ENCODE measurements around the gene RCOR1.
"Not testable (repeated sequence)": the region's sequence is repeated elsewhere in the genome, so short reads cannot be mapped to it uniquely, and the experiment has no call there.

Gene RCOR1

DNA sequence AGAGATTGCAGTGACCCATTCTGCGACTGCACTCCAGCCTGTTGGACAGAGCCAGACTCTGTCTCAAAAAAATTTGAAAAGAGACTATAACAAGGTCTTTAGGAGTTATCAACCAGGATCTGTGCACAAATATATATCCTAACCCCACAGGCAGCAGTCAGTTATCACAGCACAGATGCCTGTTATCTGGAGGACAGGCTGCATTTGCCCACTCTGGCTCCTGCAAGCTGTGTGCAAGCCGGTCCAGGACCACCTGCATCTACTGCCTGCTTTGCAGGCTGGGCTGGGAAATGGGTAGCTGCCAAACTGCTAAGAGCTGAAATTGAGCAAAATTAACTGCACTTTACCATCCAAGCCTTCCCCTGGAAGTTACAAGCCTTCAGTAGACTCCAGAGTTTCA lies 21.4 kb upstream of the RCOR1 start:
- DNase-seq (ENCODE audit: low read depth): no peak

DNA sequence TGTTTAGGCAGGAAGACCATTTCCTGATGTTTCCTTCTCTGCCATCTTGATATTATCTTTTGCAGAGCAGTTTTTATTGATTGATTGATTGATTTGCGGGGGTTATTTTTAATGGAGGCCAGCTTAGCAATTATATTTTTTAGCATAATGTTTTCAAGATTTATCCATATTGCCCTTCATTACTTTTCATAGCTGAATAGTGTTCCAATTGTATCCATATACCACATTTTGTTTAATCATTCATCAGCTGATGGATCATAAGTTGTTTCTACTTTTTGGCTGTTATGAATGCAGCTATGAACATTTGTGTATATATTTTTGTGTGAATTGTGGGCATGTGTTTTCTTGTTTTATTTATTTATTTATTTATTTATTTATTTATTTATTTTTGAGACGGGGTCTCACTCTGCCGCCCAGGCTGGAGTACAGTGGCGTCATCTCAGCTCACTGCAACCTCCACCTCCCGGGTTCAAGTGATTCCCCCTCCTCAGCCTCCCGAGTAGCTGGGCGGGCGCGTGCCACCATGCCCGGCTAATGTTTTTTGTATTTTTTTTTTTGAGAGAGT lies 20.9 kb upstream of the RCOR1 start:
- no peak for DNase-seq (ENCODE audit: low read depth)

DNA sequence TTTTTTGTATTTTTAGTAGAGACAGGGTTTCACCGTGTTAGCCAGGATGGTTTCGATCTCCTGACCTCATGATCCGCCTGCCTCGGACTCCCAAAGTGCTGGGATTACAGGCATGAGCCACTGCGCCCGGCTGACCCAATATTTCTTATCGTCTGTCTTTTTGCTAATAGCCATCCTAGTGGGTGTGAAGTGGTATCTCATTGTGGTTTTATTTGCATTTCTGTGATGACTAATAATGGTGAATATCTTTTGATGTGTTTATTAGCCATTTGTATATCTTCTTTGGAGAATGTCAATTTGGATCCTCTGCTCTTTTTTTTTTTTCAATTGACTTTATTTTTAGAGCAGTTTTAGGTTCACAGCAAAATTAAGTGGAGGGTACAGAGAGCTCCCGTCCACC lies 19.3 kb upstream of the RCOR1 start:
- DNase-seq (ENCODE audit: low read depth): not testable (repeated sequence)

GRCh38 chr14:102573591-102574046 lies 18.8 kb upstream of the RCOR1 start:
- no peak for DNase-seq (ENCODE audit: low read depth)

DNA sequence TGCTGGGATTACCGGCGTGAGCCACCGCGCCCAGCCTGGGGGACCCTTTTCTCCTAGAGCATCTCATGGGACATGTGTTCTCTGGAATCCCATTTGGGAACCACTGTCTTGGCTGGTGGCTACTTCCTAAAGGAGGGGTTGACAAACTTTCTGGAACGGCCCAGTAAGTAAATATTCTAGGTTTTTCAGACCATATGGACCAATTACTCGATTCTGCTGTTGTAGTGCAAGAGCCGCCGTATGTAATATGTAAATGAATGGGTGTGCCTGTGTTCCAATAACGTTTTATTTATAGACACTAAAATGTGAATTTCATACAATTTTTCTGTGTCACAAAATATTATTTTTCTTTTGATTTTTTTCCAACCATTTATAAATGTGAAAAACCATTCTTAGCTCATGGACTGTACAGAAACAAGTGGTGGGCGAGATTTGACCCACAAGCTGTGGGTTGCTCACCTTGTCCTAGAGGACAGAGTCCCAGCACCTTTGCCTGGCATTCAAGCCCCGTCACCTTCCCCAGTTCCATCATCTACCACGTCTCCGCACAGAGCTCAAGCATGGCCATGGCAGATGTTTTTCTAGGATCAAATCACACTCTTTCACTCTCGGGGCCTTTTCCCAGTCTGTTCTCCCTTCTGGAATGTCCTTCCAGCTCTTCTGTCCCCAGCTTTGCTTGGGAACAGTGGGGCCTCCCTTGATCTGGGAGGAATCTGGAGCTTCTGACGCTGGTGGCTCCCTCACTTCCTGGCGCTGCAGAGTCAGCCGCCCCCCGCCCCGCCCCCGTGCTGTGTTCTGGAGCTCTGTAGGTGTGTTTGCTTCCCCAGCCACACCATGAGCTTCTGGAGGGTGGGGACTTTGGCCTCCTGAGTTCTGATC lies 17.9 kb upstream of the RCOR1 start:
- no peak for DNase-seq (ENCODE audit: low read depth)

DNA sequence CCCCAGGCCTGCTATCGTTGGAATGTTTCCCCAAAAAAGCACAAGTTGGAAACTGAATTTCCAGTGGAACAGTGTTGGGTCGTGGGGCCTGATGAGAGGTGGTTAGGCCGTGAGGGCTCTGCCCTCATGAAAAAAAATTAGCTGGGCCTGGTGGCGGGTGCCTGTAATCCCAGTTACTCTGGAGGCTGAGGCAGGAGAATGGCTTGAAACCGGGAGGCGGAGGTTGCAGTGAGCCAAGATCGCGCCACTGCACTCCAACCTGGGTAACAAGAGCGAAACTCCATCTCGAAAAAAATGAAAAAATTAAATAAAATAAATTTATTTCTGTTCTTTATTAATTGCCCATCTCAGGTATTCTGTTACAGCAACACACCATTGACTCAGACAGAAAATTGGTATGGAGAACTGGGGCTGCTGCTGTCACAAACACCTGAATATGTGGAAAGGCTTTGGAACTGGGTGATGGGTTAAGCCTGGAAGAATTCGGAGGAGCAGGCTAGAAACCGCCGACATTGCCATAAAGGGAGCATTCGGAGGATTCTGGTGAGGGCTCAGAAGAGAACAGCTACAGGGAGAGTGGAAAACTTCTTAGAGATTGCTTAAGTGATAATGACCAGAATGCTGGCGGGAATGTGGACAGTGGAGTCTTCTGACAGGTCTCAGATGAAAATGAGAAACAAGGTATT lies 17.1 kb upstream of the RCOR1 start:
- no peak for DNase-seq (ENCODE audit: low read depth)

GRCh38 chr14:102575846-102576428 lies 16.5 kb upstream of the RCOR1 start:
- not testable (repeated sequence) for DNase-seq (ENCODE audit: low read depth)

DNA sequence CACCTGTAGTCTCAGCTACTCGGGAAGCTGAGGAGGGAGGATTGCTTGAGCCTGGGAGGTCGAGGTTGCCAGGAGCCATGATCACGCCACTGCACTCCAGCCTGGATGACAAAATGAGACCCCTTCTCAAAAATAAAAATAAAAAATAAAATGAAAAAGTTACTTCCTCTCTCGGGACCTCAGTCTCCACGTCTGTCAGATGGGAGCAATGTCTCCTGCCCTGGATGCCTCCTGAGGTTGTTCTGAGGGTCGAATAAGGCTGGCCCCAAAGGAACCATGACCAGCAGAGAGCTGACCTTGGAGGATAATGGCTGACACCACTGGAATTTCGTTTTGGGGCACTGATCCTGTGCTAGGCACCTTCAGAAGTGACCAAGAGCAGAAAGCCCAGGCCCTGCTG lies 13.6 kb upstream of the RCOR1 start:
- no peak for DNase-seq (ENCODE audit: low read depth)

- DNase-seq (ENCODE audit: low read depth): peak; percentile 89
Measured at GRCh38 chr14:102579696-102580549, 12.5 kb upstream of the RCOR1 start.

DNA sequence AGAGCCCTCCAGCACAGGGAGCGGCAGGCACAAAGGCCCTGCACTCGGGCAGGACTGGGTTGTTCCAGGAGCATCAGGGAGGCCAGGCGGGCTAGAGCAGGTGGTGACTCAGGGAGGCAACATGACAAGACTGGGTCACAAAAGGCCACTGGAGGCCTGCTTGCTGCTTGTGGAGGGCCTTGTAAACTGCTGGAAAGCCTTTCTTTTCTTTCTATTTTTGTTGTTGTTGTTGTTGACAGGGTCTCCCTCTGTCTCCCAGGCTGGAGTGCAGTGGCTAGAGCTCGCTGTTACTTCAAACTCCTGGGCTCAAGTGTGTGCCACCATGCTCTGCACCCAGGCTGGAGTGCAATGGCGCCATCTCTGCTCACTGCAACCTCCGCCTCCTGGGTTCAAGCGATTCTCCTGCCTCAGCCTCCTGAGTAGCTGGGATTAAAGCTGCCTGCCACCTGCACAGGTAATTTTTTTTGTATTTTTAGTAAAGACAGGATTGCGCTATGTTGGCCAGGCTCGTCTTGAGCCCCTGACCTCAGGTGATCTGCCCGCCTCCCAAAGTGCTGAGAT lies 11.8 kb upstream of the RCOR1 start:
- DNase-seq (ENCODE audit: low read depth): peak; percentile 68

DNA sequence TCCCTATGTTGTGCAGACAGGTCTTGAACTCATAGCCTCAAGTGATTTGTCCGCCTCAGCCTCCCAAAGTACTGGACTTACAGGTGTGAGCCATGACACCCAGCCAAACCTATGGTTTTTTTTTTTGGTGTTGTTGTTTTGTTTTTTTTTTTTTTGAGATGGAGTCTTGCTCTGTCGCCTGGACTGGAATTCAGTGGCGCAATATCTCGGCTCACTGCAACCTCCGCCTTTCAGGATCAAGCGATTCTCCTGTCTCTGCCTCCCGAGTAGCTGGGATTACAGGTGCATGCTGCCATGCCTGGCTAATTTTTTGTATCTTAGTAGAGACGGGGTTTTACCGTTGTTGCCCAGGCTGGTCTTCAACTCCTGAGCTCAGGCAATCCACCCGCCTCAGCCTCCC lies 11.3 kb upstream of the RCOR1 start:
- no peak for DNase-seq (ENCODE audit: low read depth)

- DNase-seq (ENCODE audit: low read depth): peak; percentile 16
Measured at GRCh38 chr14:102583726-102584125, 8.7 kb upstream of the RCOR1 start.

- DNase-seq (ENCODE audit: low read depth): no peak
Measured at GRCh38 chr14:102584871-102585869, 7.3 kb upstream of the RCOR1 start.

DNA sequence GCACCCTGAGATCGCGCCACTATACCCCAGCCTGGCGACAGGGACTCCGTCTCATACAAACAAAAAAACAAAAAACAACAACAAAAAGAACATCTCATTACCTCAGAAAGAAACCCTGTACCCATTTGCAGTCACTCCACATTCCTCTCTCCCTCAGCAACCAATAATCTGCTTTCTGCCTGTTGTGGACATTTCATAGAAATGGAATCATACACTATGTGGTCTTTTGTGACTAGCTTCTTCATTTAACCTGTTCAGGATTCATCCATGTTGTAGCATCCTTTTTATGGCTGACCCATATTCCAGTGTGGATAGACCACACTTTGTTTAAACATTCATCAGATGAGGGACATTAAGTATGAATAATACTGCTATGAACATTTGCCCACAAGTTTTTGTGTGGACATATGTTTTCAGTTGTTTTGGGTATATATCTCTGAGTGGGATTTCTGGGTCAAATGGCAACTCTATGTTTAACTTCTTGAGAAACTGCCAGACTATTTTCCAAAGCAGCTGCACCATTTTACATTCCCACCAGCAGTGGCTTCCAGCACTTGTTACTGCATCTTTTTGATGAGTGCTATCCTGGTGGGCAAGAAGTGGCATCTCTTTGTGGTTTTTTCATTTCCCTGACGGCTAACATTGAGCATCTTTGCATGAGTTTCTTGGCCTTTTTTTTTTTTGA lies 5.9 kb upstream of the RCOR1 start:
- DNase-seq (ENCODE audit: low read depth): no peak

GRCh38 chr14:102588821-102589220 lies 3.6 kb upstream of the RCOR1 start:
- DNase-seq (ENCODE audit: low read depth): peak; percentile 38

- DNase-seq (ENCODE audit: low read depth): no peak
Measured at GRCh38 chr14:102589761-102590290, 2.6 kb upstream of the RCOR1 start.

DNA sequence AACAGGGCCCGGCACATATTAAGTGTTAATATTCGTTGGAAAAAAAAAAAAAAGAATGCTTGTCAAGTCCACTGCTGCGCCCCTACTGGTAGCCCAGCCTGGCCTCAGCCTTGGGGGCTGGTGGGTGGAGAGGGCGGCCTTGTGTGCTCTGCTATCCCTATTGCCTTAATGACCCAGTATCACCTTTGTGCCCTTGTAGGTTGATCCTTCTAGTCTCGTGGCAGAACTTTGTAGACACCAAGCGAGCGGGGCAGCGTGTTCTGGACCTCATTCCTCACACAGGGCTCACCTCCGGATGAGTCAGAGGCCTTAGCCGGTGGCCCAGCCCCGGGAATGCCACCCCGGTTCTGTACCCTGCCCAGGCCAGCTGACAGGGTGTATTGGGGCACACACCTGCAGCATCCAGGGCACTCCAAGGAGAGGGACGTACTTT lies 1.8 kb upstream of the RCOR1 start:
- peak; percentile 78 for DNase-seq (ENCODE audit: low read depth)

DNA sequence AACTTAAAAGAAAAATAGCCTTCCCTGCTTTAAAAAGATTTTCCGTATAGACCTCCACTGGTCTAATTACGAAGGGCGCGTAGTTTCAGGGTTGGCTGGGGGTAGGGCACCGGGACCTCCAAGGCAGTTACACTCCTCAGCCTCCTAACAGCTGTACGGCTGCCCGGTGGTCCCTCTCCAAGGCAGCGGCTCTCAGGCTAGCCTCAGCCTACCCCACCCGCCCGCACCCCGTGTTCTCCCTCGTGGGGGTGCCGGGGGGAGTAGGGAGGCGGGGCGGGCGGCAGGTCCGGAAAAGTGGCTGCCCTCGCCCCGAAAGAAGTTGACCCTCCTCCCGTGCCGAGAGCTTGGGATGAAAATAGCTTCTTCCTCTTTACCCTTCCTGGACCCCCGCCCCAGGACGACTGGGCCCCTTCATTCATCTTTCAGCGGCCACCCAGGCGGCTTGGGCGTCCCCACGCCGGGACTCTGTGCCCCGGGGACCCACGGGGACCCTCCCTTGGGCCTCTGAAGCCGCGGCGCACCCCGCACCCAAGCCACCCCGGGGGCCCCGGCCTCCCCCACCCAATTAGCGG lies 991 bp upstream of the RCOR1 start:
- DNase-seq (ENCODE audit: low read depth): peak; percentile 63

GRCh38 chr14:102592763-102593060 lies 263 bp downstream of the RCOR1 start:
- peak; percentile 66 for DNase-seq (ENCODE audit: low read depth)
